GM21515 (cell line): ENCODE data around the gene SYT15.
"Not testable (repeated sequence)": the region's sequence is repeated elsewhere in the genome, so short reads cannot be mapped to it uniquely, and the experiment has no call there.

Experiments used
- ATAC-seq: cut with Tn5 transposase; IDR thresholded peaks from one replicate; pipeline ENCODE4 v1.9.1; 2021; ENCODE audit not compliant: unreplicated experiment

Gene SYT15

DNA sequence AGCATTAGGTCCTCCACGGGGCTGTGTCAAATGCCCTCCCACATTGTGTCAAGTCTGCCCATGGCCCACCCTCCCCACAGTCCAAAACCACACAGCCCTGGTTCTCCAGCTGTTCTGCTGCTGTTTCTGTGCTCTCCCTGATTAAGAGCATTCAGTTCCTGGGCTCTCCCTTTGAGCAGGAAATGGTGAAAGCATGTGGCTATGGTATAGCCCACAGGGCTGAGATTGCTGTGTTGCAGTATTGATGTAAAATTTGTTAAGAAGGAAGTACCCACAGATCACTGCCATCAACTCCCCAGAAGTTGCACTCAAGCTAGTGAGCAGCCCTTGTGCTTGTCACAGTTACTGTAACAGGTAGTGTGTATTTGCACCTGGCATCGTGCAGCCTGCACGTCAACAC lies 9.3 kb downstream of the SYT15 start:
- not testable (repeated sequence) for ATAC-seq

DNA sequence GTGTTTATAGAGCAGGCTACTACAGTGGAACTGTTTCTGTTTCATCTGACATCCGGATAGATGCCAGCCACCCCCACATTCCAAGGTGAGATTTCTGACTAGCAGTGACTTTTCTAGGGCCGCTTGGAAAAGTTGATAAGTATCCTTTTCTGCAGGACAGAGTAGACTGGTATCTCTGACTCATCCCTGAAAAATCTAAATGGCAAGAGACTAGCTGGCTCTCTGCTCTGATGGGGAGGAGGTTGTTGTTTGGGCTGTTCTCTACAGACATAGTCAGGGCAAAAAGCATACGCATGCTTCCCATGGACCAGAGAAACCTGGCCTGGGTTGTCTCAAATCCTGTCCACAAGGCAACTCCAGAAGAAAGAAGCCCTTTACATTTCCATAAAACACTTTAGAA lies 10.7 kb downstream of the SYT15 start:
- not testable (repeated sequence) for ATAC-seq

DNA sequence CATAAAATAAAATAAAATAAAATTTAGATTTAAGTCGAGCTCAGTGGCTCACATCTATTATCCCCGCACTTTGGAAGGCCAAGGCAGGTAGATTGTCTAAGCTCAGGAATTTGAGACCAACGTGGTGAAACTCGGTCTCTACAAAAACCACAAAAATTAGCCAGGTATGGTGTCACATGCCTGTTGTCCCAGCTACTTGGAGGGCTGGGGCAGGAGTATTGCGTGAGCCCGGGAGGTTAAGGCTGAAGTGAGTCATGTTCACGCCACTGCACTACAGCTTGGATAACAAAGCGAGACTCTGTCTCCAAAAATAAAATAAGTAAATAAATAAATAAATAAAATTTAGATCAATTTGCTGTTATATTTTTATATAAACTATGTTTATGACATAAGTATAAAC lies 12.1 kb downstream of the SYT15 start:
- ATAC-seq = not testable (repeated sequence)

DNA sequence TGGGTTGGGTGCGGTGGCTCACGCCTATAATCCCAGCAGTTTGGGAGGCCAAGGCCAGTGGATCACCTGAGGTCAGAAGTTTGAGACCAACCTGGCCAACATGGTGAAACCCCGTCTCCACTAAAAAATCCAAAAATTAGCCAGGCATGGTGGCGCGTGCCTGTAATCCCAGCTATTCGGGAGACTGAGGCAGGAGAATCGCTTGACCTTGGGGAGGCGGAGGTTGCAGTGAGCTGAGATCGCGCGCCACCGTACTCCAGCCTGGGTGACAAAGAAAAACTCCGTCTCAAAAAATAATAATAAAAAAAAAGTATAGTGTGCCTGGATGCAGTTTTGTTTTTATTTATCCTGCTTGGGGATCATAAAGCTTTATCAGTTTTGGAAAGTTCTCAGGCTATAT lies 14.4 kb downstream of the SYT15 start:
- ATAC-seq = not testable (repeated sequence)

DNA sequence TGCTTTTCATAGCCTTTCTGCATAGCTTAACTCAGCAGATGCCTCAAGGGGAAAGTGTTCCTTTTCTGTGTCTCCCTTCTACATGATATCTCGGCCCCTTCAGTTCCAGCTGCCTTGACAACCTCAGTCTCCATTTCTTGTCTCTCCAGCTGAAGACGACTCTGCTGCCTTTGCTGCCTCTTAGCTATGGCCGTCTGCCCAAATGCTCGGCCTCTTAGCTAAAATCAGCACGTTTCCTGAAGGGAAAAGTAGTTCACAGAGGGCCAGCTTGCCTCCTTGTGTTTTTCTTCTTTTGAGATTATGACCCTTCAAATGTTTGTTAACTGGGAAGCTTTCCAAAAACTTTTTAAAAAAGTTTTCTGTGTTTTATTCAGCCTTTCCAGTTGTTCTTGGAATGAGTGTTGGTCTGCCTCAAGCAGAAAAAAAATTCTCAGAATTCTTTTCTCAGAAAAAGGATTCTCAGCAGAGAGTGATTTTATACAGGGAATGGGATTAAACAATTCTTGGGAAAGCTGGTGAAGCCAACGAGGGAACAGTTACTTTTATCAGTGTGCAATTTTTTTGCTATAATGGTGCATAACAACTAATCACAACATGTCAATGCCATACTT lies 15.6 kb downstream of the SYT15 start:
- not testable (repeated sequence) for ATAC-seq

DNA sequence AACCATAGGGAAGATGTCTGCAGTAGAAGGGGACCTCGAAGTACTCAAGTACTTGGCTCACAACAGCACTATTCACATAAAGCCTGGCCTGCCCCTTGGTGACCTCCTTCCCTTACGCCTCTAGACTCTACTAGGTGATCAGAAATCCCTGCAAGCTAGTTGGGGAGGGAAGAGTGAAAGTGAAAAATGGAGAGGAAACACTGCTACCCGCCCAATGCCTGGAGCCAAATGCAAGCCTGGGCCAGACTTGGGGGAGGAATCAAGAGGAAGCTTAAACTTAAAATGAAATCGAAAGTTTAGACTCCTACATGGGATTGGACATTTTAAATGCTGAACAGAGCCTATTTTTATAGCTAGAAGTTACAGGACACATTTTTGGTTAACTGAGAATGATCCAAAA lies 17.6 kb downstream of the SYT15 start:
- ATAC-seq = not testable (repeated sequence)

DNA sequence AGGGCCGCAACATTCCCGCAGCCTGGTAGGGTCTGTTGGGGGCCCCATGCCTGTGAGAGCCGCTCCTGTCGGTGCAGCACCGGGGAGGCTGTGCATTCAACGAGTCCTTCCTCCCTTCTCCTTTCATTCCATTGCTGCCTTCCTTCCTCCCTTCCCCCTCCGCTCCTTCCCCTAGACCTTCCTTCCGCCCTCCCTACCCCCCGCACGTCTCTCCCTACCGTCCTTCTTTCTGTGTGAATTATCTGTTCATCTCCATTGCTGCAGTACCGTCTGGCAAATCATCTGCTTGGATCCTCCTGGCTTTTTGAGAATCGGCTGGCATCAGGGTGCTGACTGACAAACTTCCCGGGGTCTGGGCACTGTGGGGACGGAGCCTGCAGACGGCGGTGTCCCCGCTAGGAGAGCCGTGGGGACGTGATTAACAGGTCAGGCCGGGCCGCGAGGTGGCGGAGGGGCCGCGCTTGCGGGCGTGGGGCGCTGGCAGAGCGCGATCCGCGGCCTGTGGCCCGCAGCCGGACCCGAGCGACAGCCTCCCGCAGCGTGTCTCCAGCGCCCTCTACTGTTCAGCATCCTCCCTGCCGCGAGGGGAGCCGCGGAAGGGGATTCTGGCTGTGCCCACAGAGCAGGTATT lies 18.8 kb downstream of the SYT15 start:
- ATAC-seq = not testable (repeated sequence)

DNA sequence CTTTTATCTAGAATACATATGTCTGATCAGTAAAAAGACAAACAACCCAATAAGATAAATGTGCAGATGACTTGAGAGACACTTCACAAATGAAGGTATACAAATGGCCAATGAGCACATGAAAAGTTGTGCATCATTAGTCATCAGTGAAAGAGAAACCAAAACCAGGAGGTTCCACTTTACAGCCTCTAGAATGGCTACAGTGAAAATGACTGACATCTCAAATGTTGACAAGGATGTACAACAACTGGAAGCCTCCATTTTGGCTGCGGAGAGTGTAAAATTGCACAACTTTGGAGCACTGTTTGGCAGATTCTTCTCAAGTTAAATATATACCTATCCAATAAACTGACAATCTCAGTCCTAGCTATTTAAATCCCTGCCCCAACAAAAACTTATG lies 21.6 kb downstream of the SYT15 start:
- ATAC-seq = peak; percentile 69

DNA sequence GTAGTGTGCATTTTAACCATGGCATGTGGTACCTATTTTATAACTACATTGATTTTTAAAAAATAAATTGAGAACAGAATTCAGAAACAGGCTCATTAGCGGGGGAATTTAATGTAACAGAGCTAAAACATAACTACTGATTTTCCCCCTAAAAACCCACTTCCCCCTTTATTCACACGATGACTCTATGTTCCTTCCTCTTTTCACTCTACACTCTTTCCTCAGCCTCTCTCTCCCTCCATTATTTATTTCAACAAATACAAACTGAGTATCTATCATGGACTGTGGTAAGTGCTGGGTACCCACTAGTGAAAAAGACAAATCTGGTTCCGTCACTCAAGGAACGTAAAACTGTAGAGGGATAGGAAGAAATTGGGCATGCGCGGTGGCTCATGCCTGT lies 36.6 kb downstream of the SYT15 start:
- ATAC-seq = not testable (repeated sequence)

DNA sequence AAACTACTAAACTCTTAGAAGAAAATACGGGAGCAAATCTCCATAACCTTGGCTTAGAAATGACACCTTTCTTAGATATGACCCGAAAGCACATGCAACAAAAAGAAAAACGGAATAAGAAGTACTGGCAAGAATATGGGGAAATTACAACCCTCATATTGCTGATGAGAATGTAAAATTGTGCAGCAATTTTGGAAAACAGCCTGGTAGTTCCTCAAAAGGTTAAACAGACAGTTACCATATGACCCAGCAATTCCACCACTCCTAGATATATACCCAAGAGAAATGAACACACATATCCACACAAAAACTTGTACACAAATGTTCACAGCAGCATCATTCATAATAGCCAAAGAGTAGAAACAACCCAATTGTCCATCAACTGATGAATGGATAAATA lies 37.3 kb downstream of the SYT15 start:
- not testable (repeated sequence) for ATAC-seq

DNA sequence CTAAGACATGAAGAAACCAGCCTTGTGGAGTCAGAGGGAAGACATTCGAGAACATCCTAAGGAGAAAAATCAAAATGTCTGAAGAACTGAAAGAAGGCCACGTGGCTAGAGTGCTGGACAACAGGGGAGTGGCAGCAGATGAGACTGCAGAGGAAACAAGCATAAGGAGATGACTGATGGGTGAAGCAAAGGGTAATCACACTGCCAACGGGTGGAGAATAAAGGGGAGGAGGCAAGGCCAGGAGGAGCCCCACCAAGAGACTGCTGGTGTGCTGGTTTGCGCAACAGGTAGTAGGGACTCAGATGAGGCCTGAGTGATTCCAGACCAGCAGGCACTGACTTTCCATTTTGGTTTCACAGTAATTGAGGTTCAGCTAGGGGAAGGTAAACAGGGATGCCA lies 38.2 kb downstream of the SYT15 start:
- not testable (repeated sequence) for ATAC-seq

DNA sequence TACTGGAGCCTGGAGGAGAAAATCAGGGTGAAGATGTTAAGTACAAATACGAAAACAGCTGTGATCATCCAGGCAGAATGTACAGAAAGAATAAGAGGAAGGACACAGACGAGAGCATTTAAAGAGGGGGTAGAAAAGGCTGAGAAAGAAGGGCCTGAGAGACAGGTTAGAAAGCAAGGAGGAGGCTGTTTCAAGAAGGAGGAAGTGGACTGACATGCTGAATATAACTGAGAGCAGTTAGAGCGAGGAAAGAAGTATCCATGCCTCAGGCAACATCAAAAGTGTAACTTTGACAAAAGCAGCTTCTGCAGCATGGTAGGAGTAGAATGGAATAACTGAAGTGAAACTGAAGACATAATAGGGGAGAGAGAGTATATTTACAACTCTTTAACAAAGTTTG lies 39.0 kb downstream of the SYT15 start:
- ATAC-seq = not testable (repeated sequence)

DNA sequence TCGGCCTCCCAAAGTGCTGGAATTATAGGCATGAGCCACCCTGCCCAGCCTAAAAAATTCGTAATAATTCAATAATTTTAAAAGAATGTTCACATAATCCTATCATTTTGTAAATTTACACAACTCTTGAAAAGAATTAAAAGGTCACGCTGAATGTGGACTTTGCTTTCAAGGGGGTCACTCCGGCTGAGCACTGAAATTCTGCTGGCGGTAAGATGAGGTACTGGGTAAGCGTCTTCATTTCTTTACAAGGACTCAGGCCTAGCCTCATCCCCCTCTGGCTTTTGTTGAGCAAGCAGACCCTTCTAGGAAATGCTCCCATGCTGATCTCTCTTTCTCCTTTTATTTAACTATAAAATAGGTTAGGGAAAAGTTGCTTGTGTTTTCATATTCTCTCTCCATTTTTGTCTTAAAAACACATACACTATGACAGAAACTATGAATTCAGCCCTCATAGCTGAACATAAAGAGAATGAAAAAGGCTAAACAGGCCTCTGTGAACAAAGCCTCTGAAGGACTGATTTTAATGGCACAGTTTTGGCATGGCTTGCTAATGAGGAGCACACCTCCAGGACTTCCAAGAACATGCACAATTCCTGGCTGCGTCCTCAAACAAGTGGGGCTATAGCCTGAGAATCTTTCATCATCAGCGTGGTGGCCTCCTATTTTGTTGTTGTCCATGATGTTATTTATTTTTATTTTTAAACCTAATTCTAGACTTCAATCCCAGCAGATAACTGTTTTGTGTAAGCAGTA lies 45.1 kb downstream of the SYT15 start:
- ATAC-seq = not testable (repeated sequence)

DNA sequence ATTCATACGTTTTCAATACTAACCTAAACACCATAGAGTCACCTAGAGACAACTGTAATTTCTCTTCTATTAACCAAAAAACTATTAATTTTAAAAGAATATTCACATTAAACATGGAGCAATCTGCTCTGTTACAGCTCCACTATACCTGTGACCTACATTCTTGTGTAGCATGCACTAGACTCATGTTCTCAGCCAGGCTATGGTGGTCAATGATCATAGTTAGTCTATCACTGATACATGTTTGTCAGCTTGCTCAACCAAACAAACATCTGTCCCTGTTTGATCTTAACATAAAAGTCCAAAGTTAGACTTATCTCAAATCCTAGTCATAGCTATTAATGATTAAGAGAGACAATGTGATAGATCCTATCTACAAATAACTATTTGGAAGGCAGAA lies 50.9 kb downstream of the SYT15 start:
- ATAC-seq = not testable (repeated sequence)

DNA sequence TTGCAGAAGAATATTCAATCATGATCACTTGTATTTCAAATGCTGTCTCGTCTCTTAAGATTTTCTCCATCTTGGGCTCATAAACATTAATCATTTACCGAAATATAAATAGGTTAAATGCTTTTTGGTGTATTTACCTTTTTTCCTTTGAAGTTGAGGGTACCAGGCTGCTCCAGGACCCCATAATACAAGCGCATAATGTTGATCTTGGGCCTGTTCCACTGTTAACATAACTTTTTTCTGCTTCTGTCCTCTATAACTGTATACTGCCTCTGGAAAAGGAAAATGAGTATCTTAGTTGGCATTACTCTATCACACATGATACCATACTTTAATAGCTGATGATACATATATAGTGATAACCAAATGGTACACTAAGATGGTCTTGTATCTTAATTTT lies 51.9 kb downstream of the SYT15 start:
- not testable (repeated sequence) for ATAC-seq

DNA sequence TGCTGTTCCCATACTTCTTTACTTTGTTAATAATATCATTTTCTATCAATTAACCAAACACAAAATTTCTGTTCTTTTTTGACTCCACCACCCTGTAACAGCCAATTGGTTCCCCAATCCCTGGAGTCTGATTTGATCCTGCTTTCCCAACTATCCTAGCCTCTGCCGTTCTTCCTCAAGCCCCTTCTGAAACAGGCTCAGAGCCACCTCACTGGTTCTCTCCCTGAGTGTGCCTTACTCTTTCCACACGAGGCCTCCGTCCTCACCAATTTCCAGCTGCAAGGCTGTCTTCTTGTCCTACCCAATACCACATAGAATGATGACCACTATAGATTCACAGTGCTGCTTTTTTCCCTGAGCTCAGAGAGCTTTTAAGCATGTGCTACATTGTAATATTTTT lies 52.8 kb downstream of the SYT15 start:
- not testable (repeated sequence) for ATAC-seq

DNA sequence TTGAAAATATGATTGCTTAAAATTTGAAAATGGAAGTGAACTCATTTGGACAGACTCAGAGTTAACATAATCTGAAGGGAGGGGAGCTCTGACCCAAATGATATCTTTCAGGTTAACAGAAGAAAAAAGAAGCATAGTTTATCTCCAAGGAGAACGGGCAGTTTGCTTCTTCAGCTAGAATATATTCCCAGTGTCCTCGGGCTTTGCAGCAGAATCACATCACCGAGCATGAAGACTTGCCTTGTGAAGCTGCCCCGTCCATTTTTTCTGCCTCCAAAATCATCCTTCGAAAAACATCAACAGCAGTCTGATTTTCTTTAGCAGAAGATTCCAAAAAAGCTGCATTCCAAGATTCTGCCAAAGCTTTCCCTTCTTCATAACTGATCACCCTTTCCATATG lies 55.8 kb downstream of the SYT15 start:
- not testable (repeated sequence) for ATAC-seq

DNA sequence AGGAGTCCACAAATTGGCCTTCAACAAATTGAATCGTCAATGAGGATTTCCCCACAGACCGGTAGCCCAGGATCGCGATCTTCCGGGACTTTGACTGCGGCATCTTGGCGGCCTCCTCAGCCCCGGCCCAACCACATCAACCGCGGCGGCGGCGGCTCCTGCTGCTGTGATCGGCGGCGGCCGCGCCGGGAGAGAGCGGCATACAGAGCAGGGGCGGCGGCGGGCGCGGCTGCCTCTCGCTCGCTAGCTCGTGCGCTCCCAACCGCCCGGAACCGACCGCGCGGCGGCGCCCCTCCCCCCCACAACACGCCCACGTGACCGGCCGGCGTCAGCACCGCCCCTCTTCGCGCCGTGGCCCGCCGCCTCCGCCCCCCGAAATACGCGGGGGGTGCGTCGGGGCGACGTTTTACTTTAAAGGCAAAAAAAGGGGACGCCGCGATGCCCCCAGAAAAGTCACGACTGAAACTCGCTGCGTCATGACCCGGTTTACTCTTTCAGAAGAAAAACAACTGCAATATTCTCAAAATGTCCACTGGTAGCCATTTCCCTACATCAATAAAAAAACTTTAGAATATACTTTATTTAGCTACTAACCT lies 56.5 kb downstream of the SYT15 start:
- not testable (repeated sequence) for ATAC-seq

DNA sequence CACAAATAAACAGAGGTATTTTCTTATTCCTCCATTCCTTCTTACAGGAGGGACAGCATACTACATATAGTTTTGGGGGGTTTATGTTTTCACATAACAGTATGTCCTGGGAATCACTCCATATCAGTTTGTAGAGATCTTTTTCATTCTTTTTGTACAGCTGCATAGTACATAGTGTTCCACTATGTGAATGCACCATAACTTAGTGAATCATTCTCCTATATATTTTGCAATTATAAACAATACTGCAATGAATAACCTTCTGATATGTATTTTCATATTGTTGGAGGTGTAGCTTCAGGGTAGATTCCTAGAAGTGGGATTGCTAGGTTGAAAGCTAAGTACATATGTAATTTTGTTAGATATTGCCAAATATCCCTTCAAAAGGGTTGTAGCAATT lies 61.1 kb downstream of the SYT15 start:
- not testable (repeated sequence) for ATAC-seq
